Skeletal muscle tissue (tissue), 4 donors: ENCODE data around the gene VGLL3. TPM values are rescaled to one million over a fixed set of nuclear protein-coding genes. Genes with fewer than 3 reads are reported as not detected.
"Not testable (repeated sequence)": the region's sequence is repeated elsewhere in the genome, so short reads cannot be mapped to it uniquely, and the experiment has no call there.

Experiments
- H3K27ac ChIP-seq: one replicate; pipeline ENCODE4 v1.7.0; 2013; ENCODE audit warnings: mild to moderate bottlenecking, low read depth, low read length, inconsistent platforms
- H3K27me3 ChIP-seq, 3 donors: one replicate each; pipeline ENCODE4 v1.7.0; 2013; ENCODE audit warnings: low read length in 3 of 3; ENCODE audit not compliant: control insufficient read depth in 3 of 3, insufficient read depth in 3 of 3
- H3K36me3 ChIP-seq, 3 donors: one replicate each; pipeline ENCODE4 v1.7.0; 2013; ENCODE audit warnings: low read length in 3 of 3; ENCODE audit not compliant: control insufficient read depth in 3 of 3, insufficient read depth in 3 of 3
- H3K4me1 ChIP-seq, 3 donors: one replicate each; pipeline ENCODE4 v1.7.0; 2013; ENCODE audit warnings: low read length in 3 of 3, mild to moderate bottlenecking in 3 of 3; ENCODE audit not compliant: control insufficient read depth in 3 of 3, insufficient read depth in 3 of 3
- H3K4me3 ChIP-seq, 3 donors: one replicate each; pipeline ENCODE4 v1.7.0; 2013; ENCODE audit warnings: low read length in 3 of 3
- H3K9ac ChIP-seq, 3 donors: one replicate each; pipeline ENCODE4 v1.7.0; 2013; ENCODE audit warnings: low read length in 3 of 3, mild to moderate bottlenecking in 3 of 3, moderate library complexity in 2 of 3, low read depth in 1 of 3
- H3K9me3 ChIP-seq, 3 donors: one replicate each; pipeline ENCODE4 v1.7.0; 2013; ENCODE audit warnings: low read length in 3 of 3; ENCODE audit not compliant: control insufficient read depth in 3 of 3
- total RNA-seq: library from RNA; depleted of rRNA; stranded (reverse); fragments of >200 nt; gene quantifications from one replicate; pipeline ENCODE4 v1.2.3, GENCODE V29; 2014
- donor health status: Osteomylitis.

VGLL3 gene
- total RNA-seq, 1 donor from 2014 or later = 17.7 TPM

DNA sequence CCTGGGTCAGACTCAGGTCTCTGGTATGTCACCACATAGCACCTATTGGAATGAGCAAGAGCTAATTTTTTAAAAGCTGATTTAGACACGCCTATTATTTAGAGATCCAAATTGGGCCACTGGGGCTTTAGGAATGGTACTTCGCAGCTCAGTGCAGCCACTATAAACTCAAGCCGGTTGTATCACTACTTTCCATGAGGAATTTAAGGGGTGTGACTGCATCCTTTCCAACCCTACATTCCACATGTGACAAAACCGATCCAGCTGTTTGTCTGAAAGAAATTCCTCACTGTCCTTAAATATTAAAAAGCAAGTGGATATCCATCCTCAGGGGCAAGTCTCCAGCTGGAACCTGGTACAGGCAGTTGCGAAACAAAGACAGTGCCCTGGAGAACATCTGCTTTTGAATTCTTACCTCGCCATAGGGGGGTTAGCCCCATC is 12.8 kb downstream of the VGLL3 start:
- Histone ChIP-seq H3K4me3 (no peak overlapping the region), H3K4me1 (peaks cover 0 to 9% (median 0%) of the 10 kb centered on the region in 3 donors), H3K9ac (no peak overlapping the region), H3K27ac (peak overlapping the region; percentile 38), H3K9me3 (no peaks in the 10 kb centered on the region), H3K36me3 (peaks cover 0 to 5% (median 0%) of the 10 kb centered on the region in 3 donors), H3K27me3 (peaks cover 0 to 2% (median 0%) of the 10 kb centered on the region in 3 donors)

DNA sequence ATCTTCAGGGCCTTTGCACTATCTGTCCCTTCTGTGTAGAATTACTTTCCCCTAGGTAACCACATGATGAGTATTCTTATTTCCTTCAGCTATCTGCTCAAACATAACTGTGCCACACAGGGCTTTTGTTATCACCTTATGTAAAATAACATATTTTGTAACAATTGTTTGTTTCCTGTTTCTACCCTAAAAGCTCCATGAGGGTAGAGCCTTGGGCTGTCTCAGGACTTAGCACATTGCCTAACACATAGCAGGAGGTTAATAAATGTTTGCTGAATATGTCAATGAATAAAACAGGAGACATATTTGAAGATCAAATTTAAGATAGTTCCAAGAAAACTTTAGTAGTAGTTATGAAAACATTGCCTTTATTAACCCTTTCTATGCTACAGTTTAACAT is 14.7 kb downstream of the VGLL3 start:
- Histone ChIP-seq H3K27ac (no peak overlapping the region), H3K27me3 (no peaks in the 10 kb centered on the region), H3K36me3 (peaks cover 0 to 5% (median 0%) of the 10 kb centered on the region in 3 donors), H3K4me3 (no peak overlapping the region), H3K9me3 (no peaks in the 10 kb centered on the region), H3K4me1 (peaks cover 0 to 9% (median 0%) of the 10 kb centered on the region in 3 donors), H3K9ac (no peak overlapping the region)

DNA sequence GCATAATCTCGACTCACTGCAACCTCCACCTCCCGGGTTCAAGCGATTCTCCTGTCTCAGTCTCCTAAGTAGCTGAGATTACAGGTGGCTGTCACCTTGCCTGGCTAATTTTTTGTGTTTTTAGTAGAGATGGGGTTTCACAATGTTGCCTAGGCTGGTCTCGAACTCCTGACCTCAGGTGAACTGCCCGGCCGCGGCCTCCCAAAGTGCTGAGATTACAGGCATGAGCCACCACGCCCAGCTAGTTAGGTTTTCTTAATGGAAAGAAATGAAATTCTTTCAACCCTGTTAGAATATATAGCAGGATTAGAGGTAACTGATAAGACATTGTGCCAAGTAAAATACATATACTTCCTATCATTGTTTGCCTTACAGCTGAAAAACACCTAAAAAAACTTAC is 16.8 kb downstream of the VGLL3 start:
- not testable (repeated sequence) for H3K4me1 ChIP-seq, H3K27me3 ChIP-seq, H3K9ac ChIP-seq, H3K27ac ChIP-seq, H3K36me3 ChIP-seq, H3K9me3 ChIP-seq, H3K4me3 ChIP-seq

DNA sequence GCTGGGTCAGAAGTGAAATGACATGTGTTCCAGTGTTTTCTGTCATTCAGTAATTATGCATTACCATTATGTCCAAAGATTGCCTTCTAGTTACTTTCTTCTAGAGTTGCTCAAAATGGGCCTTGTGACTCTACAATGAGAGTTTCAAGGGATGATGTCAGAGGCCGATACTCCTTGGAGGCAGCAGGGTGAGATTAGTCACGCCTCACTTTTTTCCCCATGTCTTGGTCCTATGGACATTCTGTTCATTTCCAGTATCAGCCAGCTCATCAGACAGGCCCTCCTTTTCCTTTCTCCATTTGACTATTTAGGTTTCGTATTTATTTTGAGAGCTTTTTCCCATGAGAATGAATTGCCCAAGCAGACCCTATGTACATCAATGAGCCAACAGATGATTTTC is 17.5 kb downstream of the VGLL3 start:
- no peak overlapping the region for H3K9ac ChIP-seq
- H3K27me3 ChIP-seq = no peaks in the 10 kb centered on the region
- peaks cover 1 to 9% (median 3%) of the 10 kb centered on the region in 3 donors for H3K36me3 ChIP-seq
- H3K27ac ChIP-seq = no peak overlapping the region
- H3K9me3 ChIP-seq = no peaks in the 10 kb centered on the region
- no peak overlapping the region for H3K4me3 ChIP-seq
- peaks cover 0 to 6% (median 0%) of the 10 kb centered on the region in 3 donors for H3K4me1 ChIP-seq

DNA sequence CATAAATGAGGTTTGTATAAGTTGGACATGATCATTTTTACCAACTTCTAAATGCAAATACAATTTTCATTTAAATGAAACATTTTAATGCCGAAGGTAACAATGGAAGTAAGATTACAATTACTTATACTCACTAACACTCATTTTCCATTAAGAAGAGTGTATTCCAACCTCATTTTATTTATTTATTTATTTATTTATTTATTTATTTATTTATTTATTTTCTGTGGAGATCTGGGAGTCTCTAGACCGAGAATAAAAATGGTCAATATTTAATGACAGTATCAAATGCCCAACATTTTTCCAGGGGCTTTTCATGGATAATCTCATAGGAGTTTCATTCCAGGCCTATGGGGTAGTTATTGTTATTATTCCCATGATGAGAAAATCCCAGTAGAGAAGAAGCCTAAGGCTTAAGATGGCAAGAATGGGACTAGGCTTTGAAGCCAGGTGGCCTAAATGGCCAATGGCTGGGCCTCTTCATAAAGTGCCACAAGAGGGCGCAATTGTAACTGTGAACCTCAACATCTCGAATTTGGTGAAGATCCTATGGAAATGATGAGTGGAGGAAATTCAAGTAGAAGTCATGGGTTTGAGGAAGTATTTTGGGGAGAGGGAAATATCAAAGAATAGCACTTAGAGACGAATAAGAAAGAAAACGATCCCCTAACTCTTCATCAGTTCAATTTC is 21.3 kb downstream of the VGLL3 start:
- peaks cover 2 to 15% (median 3%) of the 10 kb centered on the region in 3 donors for H3K36me3 ChIP-seq
- H3K4me3 ChIP-seq = no peak overlapping the region
- no peaks in the 10 kb centered on the region for H3K9me3 ChIP-seq
- peaks cover 0 to 2% (median 0%) of the 10 kb centered on the region in 3 donors for H3K4me1 ChIP-seq
- H3K27me3 ChIP-seq = no peaks in the 10 kb centered on the region
- H3K27ac ChIP-seq = no peak overlapping the region
- no peak overlapping the region for H3K9ac ChIP-seq

DNA sequence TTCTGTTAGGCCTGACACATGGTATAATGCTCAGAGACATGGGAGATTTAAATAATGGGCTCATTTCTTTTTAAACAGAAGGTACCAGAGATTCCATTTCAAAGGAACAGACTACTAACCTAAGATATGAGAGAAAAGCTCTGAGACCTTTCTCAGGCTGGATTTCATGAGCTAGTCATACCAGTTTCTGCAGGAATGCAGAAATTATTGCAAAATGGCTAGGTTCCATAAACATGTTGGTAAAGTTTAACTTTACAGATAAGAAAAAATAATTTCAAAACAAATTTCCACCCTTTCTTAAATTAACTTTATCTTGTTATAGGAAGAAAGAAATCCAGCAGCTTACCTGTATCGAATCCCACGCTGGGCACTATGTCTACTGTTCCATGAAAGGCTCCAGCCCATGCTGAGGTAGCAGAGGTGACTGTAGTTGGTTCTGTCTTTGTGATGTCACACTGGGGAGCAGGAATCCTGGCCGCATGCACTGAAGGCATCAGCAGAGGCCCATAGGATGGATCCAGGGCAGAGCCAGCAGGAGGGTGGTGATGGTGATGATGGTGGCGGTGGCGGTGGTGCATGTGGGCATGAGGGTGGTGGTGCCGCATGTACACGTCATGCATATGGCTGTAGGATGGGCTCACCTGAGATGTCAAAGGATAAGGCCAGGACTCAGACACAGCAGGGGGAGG is 22.6 kb downstream of the VGLL3 start:
- peaks cover 0 to 2% (median 0%) of the 10 kb centered on the region in 3 donors for H3K4me1 ChIP-seq
- H3K9ac ChIP-seq = no peak overlapping the region
- no peaks in the 10 kb centered on the region for H3K27me3 ChIP-seq
- H3K4me3 ChIP-seq = no peak overlapping the region
- no peak overlapping the region for H3K27ac ChIP-seq
- H3K9me3 ChIP-seq = no peaks in the 10 kb centered on the region
- H3K36me3 ChIP-seq = peaks cover 2 to 15% (median 3%) of the 10 kb centered on the region in 3 donors

DNA sequence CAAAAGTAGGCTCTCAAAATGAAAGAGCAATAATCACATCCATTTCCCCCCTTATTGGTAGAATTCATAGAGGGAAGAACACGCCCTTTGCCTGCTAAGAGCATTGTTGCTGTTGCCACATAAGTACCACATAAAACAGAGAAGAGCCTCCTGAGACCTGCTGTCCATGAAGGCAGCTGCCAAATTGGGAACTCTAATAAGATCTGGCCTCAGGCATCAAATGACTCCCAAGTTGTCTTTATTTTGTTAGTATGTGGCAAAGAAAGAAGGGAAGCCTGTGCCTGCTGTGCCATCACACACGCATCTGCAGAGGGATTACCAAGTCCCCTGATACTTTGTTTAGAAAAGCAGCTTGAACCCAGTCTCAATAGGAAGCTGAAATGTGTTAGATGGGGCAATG is 23.9 kb downstream of the VGLL3 start:
- H3K4me3 ChIP-seq = no peak overlapping the region
- H3K4me1 ChIP-seq = peaks cover 0 to 2% (median 0%) of the 10 kb centered on the region in 3 donors
- no peaks in the 10 kb centered on the region for H3K9me3 ChIP-seq
- H3K27me3 ChIP-seq = no peaks in the 10 kb centered on the region
- H3K27ac ChIP-seq = no peak overlapping the region
- H3K36me3 ChIP-seq = peaks cover 2 to 15% (median 3%) of the 10 kb centered on the region in 3 donors
- no peak overlapping the region for H3K9ac ChIP-seq

DNA sequence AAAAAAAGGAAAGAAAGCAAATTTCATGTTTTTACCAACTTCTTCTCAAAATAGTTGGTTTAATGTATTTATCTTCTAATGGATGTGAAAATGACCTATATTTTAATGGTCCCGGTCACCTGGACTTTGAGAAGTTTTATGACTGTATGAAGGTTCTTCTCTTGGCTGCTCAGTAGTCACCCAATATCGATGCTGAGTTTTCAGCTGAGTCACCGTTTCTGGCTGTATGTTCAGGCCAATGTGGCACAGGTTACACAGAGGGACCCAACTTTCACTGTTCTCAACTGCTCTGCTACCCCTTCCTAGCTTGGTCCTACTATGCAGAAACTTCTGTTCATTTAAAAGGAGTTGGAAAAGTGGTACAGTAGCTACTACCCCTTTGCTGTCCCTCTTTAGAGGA is 25.8 kb downstream of the VGLL3 start:
- H3K27me3 ChIP-seq = no peaks in the 10 kb centered on the region
- no peak overlapping the region for H3K27ac ChIP-seq
- no peak overlapping the region for H3K9ac ChIP-seq
- peaks cover 0 to 2% (median 0%) of the 10 kb centered on the region in 3 donors for H3K4me1 ChIP-seq
- peaks cover 2 to 15% (median 3%) of the 10 kb centered on the region in 3 donors for H3K36me3 ChIP-seq
- no peaks in the 10 kb centered on the region for H3K9me3 ChIP-seq
- no peak overlapping the region for H3K4me3 ChIP-seq

DNA sequence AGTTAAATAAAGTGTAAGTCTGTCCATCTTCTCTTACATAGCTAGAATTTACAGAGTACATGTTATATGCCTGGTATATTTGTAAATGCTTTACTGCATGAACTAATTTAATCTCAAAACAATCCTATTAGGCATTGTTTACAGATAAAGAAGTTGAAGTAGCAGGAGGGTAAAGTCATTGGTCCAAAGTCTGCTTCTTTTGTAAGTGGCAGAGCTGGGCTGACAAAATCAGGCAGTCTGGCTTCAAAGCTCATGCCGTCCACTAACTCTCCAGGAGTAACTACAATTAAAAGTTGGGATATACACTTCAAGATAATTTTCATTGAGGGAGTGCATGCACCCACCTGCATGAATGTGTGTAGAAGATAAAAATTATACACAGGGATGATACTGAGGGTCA is 27.3 kb downstream of the VGLL3 start:
- H3K9me3 ChIP-seq = no peaks in the 10 kb centered on the region
- H3K4me1 ChIP-seq = peaks cover 0 to 2% (median 0%) of the 10 kb centered on the region in 3 donors
- H3K27me3 ChIP-seq = no peaks in the 10 kb centered on the region
- no peak overlapping the region for H3K4me3 ChIP-seq
- peaks cover 1 to 12% (median 2%) of the 10 kb centered on the region in 3 donors for H3K36me3 ChIP-seq
- no peak overlapping the region for H3K9ac ChIP-seq
- no peak overlapping the region for H3K27ac ChIP-seq

DNA sequence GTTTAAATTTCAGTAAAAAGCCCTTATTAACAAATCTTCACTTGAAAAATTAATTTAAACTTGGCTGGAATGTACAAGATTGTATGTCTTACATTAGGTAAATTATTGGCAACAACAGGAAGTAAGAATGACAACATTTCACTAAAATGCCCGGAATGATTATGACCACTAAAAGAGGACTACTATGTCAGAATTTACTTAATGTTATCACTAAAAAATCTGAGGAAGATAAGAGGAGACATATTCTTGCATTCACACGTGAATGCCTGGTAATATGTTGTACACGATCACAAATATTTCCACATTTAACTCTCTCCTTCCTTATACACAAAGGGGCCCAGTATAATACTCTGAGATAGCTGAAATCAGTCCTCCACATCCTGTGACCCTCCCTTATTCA is 29.7 kb downstream of the VGLL3 start:
- H3K27me3 ChIP-seq = no peaks in the 10 kb centered on the region
- H3K4me3 ChIP-seq = no peak overlapping the region
- H3K9me3 ChIP-seq = no peaks in the 10 kb centered on the region
- no peak overlapping the region for H3K9ac ChIP-seq
- no peak overlapping the region for H3K27ac ChIP-seq
- peaks cover 0 to 10% (median 0%) of the 10 kb centered on the region in 3 donors for H3K36me3 ChIP-seq
- no peaks in the 10 kb centered on the region for H3K4me1 ChIP-seq
